ENCODE results near the gene TRAPPC3.

- TF ChIP-seq, protein P1, sequence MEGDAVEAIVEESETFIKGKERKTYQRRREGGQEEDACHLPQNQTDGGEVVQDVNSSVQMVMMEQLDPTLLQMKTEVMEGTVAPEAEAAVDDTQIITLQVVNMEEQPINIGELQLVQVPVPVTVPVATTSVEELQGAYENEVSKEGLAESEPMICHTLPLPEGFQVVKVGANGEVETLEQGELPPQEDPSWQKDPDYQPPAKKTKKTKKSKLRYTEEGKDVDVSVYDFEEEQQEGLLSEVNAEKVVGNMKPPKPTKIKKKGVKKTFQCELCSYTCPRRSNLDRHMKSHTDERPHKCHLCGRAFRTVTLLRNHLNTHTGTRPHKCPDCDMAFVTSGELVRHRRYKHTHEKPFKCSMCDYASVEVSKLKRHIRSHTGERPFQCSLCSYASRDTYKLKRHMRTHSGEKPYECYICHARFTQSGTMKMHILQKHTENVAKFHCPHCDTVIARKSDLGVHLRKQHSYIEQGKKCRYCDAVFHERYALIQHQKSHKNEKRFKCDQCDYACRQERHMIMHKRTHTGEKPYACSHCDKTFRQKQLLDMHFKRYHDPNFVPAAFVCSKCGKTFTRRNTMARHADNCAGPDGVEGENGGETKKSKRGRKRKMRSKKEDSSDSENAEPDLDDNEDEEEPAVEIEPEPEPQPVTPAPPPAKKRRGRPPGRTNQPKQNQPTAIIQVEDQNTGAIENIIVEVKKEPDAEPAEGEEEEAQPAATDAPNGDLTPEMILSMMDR (IDR thresholded peaks at IDR 0.05) = no peak
- TF ChIP-seq POLR2A (IDR thresholded peaks at IDR 0.05) = no peak
Observed at GRCh38 chr1:36097693-36098585, 51.3 kb downstream of the TRAPPC3 start.

Data from vagina (tissue), 2 donors.